GM23338 (cell line): ENCODE results near the gene KCNMB2. TPM values are rescaled to one million over a fixed set of nuclear protein-coding genes. Genes with fewer than 3 reads are reported as not detected.

Experiments
- ATAC-seq: fragments of 200-7000 bp; cut with Tn5 transposase; 3 replicates; pipeline ENCODE4 v1.9.1; 2020
- DNase-seq: peaks from one replicate; pipeline ENCODE4 v3.0.0-alpha.2; 2015; ENCODE audit warnings: low spot score
- H2AFZ ChIP-seq: fragments of 200-600 bp; sonication (generic); 2 replicates; pipeline ENCODE4 v1.8.0; 2016; ENCODE audit warnings: antibody characterized with exemption, mild to moderate bottlenecking, moderate library complexity
- H3F3A ChIP-seq: fragments of 200-600 bp; sonication (generic); replicated peaks from 2 replicates; pipeline ENCODE4 v1.8.0; 2017; ENCODE audit warnings: antibody characterized with exemption, mixed run types, low read depth
- H3K27ac ChIP-seq: fragments of 200-600 bp; sonication (generic); 2 replicates; pipeline ENCODE4 v1.6.1; 2016; ENCODE audit warnings: low read depth
- H3K27me3 ChIP-seq: fragments of 200-600 bp; sonication (generic); 2 replicates; pipeline ENCODE4 v1.8.0; 2016; ENCODE audit warnings: mild to moderate bottlenecking, mixed run types, moderate library complexity; ENCODE audit not compliant: insufficient read depth
- H3K36me3 ChIP-seq: fragments of 200-600 bp; sonication (generic); 2 replicates; pipeline ENCODE4 v1.8.0; 2016; ENCODE audit warnings: mild to moderate bottlenecking; ENCODE audit not compliant: insufficient read depth
- H3K4me1 ChIP-seq: fragments of 200-600 bp; sonication (generic); 2 replicates; pipeline ENCODE4 v1.8.0; 2016; ENCODE audit warnings: mild to moderate bottlenecking, moderate library complexity; ENCODE audit not compliant: insufficient read depth
- H3K4me2 ChIP-seq: fragments of 200-600 bp; sonication (generic); 2 replicates; pipeline ENCODE4 v1.7.1; 2017; ENCODE audit warnings: mixed run types
- H3K4me3 ChIP-seq: fragments of 200-600 bp; sonication (generic); 2 replicates; pipeline ENCODE4 v1.6.1; 2016; ENCODE audit warnings: mixed run types
- H3K79me2 ChIP-seq: fragments of 200-600 bp; sonication (generic); replicated peaks from 2 replicates; pipeline ENCODE4 v1.8.0; 2017; ENCODE audit warnings: mild to moderate bottlenecking; ENCODE audit not compliant: insufficient read depth
- H3K9me2 ChIP-seq: fragments of 200-600 bp; sonication (generic); 2 replicates; pipeline ENCODE4 v1.8.0; 2017; ENCODE audit not compliant: insufficient read depth
- H4K20me1 ChIP-seq: fragments of 200-600 bp; sonication (generic); replicated peaks from 2 replicates; pipeline ENCODE4 v1.8.0; 2017; ENCODE audit warnings: mild to moderate bottlenecking; ENCODE audit not compliant: insufficient read depth
- H3K27ac Mint-ChIP-seq: 2 replicates; pipeline ENCODE4 v1.8.0; 2020; ENCODE audit warnings: inconsistent platforms, mild to moderate bottlenecking, moderate library complexity, mixed read lengths
- H3K27me3 Mint-ChIP-seq: 3 replicates; pipeline ENCODE4 v1.8.0; 2022; ENCODE audit warnings: low read depth, mild to moderate bottlenecking, moderate library complexity, mixed read lengths, inconsistent platforms; ENCODE audit not compliant: insufficient read depth, poor library complexity
- H3K36me3 Mint-ChIP-seq: 3 replicates; pipeline ENCODE4 v1.8.0; 2021; ENCODE audit warnings: low read depth, mild to moderate bottlenecking, inconsistent platforms, moderate library complexity, mixed read lengths
- H3K4me1 Mint-ChIP-seq: 3 replicates; pipeline ENCODE4 v1.8.0; 2020; ENCODE audit warnings: mild to moderate bottlenecking, inconsistent platforms, mixed read lengths
- H3K4me3 Mint-ChIP-seq: 3 replicates; pipeline ENCODE4 v1.8.0; 2021; ENCODE audit warnings: moderate library complexity, mild to moderate bottlenecking, inconsistent platforms, mixed read lengths
- H3K9me3 Mint-ChIP-seq: 3 replicates; pipeline ENCODE4 v1.8.0; 2020; ENCODE audit warnings: moderate library complexity, mild to moderate bottlenecking, inconsistent platforms, mixed read lengths
- CREB1 ChIP-seq: fragments of 250-450 bp; sonication (Bioruptor Pico); IDR thresholded peaks from 2 replicates; pipeline ENCODE4 v1.5.0; 2020; ENCODE audit warnings: low read depth, mild to moderate bottlenecking, moderate library complexity
- CTCF ChIP-seq, 2 experiments: fragments of 200-600 bp in 1 of 2; sonication (generic) in 1 of 2; conservative IDR thresholded peaks; 2 replicates each; pipeline versions ENCODE4 v1.5.1 to v1.6.1; 2016 to 2017; ENCODE audit warnings: antibody characterized with exemption in 2 of 2, low read depth in 2 of 2, mild to moderate bottlenecking in 2 of 2, moderate library complexity in 1 of 2
- EZH2 ChIP-seq: fragments of 200-600 bp; sonication (generic); IDR thresholded peaks from one replicate; pipeline ENCODE4 v1.8.0; 2017; ENCODE audit warnings: antibody characterized with exemption, mild to moderate bottlenecking, low read depth; ENCODE audit not compliant: unreplicated experiment
- EZH2phosphoT487 ChIP-seq: fragments of 200-600 bp; sonication (generic); IDR thresholded peaks from one replicate; pipeline ENCODE4 v1.8.1; 2018; ENCODE audit warnings: antibody characterized with exemption; ENCODE audit not compliant: unreplicated experiment
- NANOG ChIP-seq: IDR thresholded peaks from 2 replicates; pipeline ENCODE4 v1.6.1; 2016; ENCODE audit warnings: antibody characterized with exemption, borderline replicate concordance
- POLR2AphosphoS5 ChIP-seq: IDR thresholded peaks from 2 replicates; pipeline ENCODE4 v1.6.1; 2016; ENCODE audit warnings: antibody characterized with exemption, low read depth
- REST ChIP-seq: IDR thresholded peaks from one replicate; pipeline ENCODE4 v1.6.1; 2018; ENCODE audit warnings: antibody characterized with exemption; ENCODE audit not compliant: unreplicated experiment
- STAT1 ChIP-seq: IDR thresholded peaks from one replicate; pipeline ENCODE4 v1.6.1; 2016; ENCODE audit warnings: antibody characterized with exemption; ENCODE audit not compliant: unreplicated experiment
- ZNF331 ChIP-seq: fragments of 250-450 bp; sonication (Bioruptor Pico); IDR thresholded peaks from 2 replicates; pipeline ENCODE4 v1.5.0; 2020; ENCODE audit warnings: low read depth, mild to moderate bottlenecking, moderate library complexity
- polyA plus RNA-seq: library from polyadenylated mRNA; unstranded; fragments of >200 nt; fragmentation: Nextera tagmentation; extraction: Ambion mirVana; gene quantifications from 2 replicates; pipeline ENCODE4 v1.2.1, GENCODE V29; 2016
- total RNA-seq: library from RNA; depleted of rRNA; stranded (reverse); fragments of >200 nt; shearing (Covaris generic); gene quantifications from 2 replicates; pipeline ENCODE4 v1.2.3, GENCODE V29; 2014

KCNMB2 gene
- total and polyA plus RNA-seq, 2 experiments from 2014 or later = 0.53 TPM; not detected in 1

GRCh38 chr3:178569826-178570225 is 33.6 kb downstream of the KCNMB2 start:
- no peak for TF ChIP-seq STAT1
- no peak for TF ChIP-seq CTCF (conservative IDR thresholded peaks at IDR 0.05; ENCODE audit: low read depth in 2 of 2)
- no peak for TF ChIP-seq CREB1
- Histone ChIP-seq H3K4me2 (no peak overlapping the region), H3K4me1 (no peaks in the 10 kb centered on the region), H3K27ac (no peak overlapping the region), H2AFZ (no peak overlapping the region), H3K9me2 (no peaks in the 10 kb centered on the region; the same call in 1 of the 2 replicates), H3K27me3 (no peaks in the 10 kb centered on the region), H3K79me2 (no peaks in the 10 kb centered on the region), H3K4me3 (no peak overlapping the region), H3F3A (no peaks in the 10 kb centered on the region), H4K20me1 (no peaks in the 10 kb centered on the region), H3K36me3 (no peaks in the 10 kb centered on the region)
- Mint-ChIP-seq H3K27ac (peak overlapping the region; percentile 5; the same call in 1 of the 2 replicates), H3K9me3 (no peaks in the 10 kb centered on the region), H3K27me3 (no peaks in the 10 kb centered on the region), H3K36me3 (no peaks in the 10 kb centered on the region), H3K4me3 (no peak overlapping the region), H3K4me1 (peaks cover 4% of the 10 kb centered on the region; the same call in 1 of the 3 replicates)
- no peak for DNase-seq
- ATAC-seq = no peak

- Mint-ChIP-seq H3K27me3 (peaks cover 1% of the 10 kb centered on the region), H3K27ac (no peak overlapping the region), H3K4me1 (no peaks in the 10 kb centered on the region), H3K4me3 (no peak overlapping the region), H3K9me3 (peaks cover 5% of the 10 kb centered on the region; the same call in 1 of the 3 replicates), H3K36me3 (no peaks in the 10 kb centered on the region)
- Histone ChIP-seq H3F3A (no peaks in the 10 kb centered on the region), H3K79me2 (no peaks in the 10 kb centered on the region), H3K27ac (no peak overlapping the region), H3K9me2 (no peaks in the 10 kb centered on the region), H3K4me2 (no peak overlapping the region), H3K36me3 (no peaks in the 10 kb centered on the region), H2AFZ (peak overlapping the region; percentile 58; the same call in 1 of the 2 replicates), H3K4me3 (no peak overlapping the region), H4K20me1 (no peaks in the 10 kb centered on the region), H3K4me1 (no peaks in the 10 kb centered on the region), H3K27me3 (no peaks in the 10 kb centered on the region)
- DNase-seq (no peak), ATAC-seq (no peak)
- TF ChIP-seq ZNF331 (CRISPR knock-in tag) (no peak), NANOG (no peak), CREB1 (no peak), EZH2phosphoT487 (no peak), EZH2 (no peak)
Observed at GRCh38 chr3:178583963-178584575, 47.8 kb downstream of the KCNMB2 start.

- TF ChIP-seq STAT1 = no peak
- TF ChIP-seq CTCF (conservative IDR thresholded peaks at IDR 0.05; ENCODE audit: low read depth in 2 of 2) = no peak
- TF ChIP-seq REST = no peak
- TF ChIP-seq CREB1 = no peak
- no peak for TF ChIP-seq ZNF331 (CRISPR knock-in tag)
- no peak for TF ChIP-seq POLR2AphosphoS5
- no peak for TF ChIP-seq EZH2
- H3K4me2 ChIP-seq = no peak overlapping the region
- no peaks in the 10 kb centered on the region for H3F3A ChIP-seq
- H3K9me2 ChIP-seq = no peaks in the 10 kb centered on the region
- H3K36me3 Mint-ChIP-seq = no peaks in the 10 kb centered on the region
- no peak overlapping the region for H3K27ac Mint-ChIP-seq
- no peak overlapping the region for H2AFZ ChIP-seq
- H3K4me1 ChIP-seq = no peaks in the 10 kb centered on the region
- 0 out of 3 replicates have a peak, but pooled peaks cover 3% of the 10 kb centered on the region for H3K9me3 Mint-ChIP-seq
- H3K27me3 Mint-ChIP-seq = no peaks in the 10 kb centered on the region
- H3K27me3 ChIP-seq = no peaks in the 10 kb centered on the region
- H3K27ac ChIP-seq = no peak overlapping the region
- H3K4me3 Mint-ChIP-seq = no peak overlapping the region
- no peaks in the 10 kb centered on the region; the same call in 2 of the 3 replicates for H3K4me1 Mint-ChIP-seq
- no peaks in the 10 kb centered on the region for H3K36me3 ChIP-seq
- DNase-seq (no peak), ATAC-seq (no peak)
- no peaks in the 10 kb centered on the region for H4K20me1 ChIP-seq
- no peak overlapping the region for H3K4me3 ChIP-seq
- H3K79me2 ChIP-seq = no peaks in the 10 kb centered on the region
Observed at GRCh38 chr3:178584722-178585380, 48.6 kb downstream of the KCNMB2 start.
